ENCODE results near the gene ARHGEF28.

- TF ChIP-seq, protein P1, sequence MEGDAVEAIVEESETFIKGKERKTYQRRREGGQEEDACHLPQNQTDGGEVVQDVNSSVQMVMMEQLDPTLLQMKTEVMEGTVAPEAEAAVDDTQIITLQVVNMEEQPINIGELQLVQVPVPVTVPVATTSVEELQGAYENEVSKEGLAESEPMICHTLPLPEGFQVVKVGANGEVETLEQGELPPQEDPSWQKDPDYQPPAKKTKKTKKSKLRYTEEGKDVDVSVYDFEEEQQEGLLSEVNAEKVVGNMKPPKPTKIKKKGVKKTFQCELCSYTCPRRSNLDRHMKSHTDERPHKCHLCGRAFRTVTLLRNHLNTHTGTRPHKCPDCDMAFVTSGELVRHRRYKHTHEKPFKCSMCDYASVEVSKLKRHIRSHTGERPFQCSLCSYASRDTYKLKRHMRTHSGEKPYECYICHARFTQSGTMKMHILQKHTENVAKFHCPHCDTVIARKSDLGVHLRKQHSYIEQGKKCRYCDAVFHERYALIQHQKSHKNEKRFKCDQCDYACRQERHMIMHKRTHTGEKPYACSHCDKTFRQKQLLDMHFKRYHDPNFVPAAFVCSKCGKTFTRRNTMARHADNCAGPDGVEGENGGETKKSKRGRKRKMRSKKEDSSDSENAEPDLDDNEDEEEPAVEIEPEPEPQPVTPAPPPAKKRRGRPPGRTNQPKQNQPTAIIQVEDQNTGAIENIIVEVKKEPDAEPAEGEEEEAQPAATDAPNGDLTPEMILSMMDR (conservative IDR thresholded peaks at IDR 0.05 in 1 of 2, IDR thresholded peaks at IDR 0.05 in 1 of 2; ENCODE audit: low read depth in 1 of 2, low read length in 2 of 2), result no peak
- TF ChIP-seq EZH2 (IDR thresholded peaks at IDR 0.05; ENCODE audit: low read length, missing control alignments), result no peak
Observed at GRCh38 chr5:73915345-73915744, 289.3 kb downstream of the ARHGEF28 start.

All from fibroblast of lung (primary cell).